Breast epithelium (tissue), 3 donors: ENCODE results near the gene KCNK17.

Experiments
- POLR2A ChIP-seq: fragments of 450-650 bp; IDR thresholded peaks from one replicate; pipeline ENCODE4 v1.6.1; 2016; ENCODE audit warnings: antibody characterized with exemption, mild to moderate bottlenecking, moderate library complexity
- TF ChIP-seq, protein P1 (sequence below), 3 donors: fragments of 450-650 bp; IDR thresholded peaks; one replicate each; pipeline ENCODE4 v1.5.1; 2016 to 2017; ENCODE audit warnings: antibody characterized with exemption in 3 of 3, mild to moderate bottlenecking in 3 of 3, moderate library complexity in 3 of 3

DNA sequence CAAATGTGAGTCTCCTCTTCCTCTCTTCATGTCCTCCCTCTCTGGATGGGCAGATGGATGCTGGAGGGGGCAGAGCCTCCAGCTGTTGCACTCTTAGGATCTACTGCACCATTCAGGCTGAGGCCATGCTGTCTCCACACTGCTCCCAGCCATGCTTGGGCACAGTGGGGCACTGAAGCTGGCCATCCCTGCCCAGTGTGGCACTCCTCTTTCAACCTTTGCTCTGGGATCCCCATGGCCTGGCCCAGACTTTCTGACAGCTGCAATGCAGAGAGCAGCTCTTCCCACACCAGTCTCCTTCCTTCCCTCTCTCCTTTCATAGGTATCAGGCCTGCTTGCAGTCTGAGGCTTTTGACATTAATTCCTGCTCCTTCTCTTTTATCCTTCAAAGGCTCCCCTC lies 9.3 kb downstream of the KCNK17 start:
- TF ChIP-seq, protein P1, sequence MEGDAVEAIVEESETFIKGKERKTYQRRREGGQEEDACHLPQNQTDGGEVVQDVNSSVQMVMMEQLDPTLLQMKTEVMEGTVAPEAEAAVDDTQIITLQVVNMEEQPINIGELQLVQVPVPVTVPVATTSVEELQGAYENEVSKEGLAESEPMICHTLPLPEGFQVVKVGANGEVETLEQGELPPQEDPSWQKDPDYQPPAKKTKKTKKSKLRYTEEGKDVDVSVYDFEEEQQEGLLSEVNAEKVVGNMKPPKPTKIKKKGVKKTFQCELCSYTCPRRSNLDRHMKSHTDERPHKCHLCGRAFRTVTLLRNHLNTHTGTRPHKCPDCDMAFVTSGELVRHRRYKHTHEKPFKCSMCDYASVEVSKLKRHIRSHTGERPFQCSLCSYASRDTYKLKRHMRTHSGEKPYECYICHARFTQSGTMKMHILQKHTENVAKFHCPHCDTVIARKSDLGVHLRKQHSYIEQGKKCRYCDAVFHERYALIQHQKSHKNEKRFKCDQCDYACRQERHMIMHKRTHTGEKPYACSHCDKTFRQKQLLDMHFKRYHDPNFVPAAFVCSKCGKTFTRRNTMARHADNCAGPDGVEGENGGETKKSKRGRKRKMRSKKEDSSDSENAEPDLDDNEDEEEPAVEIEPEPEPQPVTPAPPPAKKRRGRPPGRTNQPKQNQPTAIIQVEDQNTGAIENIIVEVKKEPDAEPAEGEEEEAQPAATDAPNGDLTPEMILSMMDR (IDR thresholded peaks at IDR 0.05): no peak
- no peak for TF ChIP-seq POLR2A
